D341Med (cell line): ENCODE data around the gene TMEM212.
"Not testable (repeated sequence)": the region's sequence is repeated elsewhere in the genome, so short reads cannot be mapped to it uniquely, and the experiment has no call there.

ENCODE experiments used
- DNase-seq: peaks from one replicate; pipeline ENCODE4 v3.0.0; 2012; ENCODE audit warnings: low spot score

The TMEM212 gene

DNA sequence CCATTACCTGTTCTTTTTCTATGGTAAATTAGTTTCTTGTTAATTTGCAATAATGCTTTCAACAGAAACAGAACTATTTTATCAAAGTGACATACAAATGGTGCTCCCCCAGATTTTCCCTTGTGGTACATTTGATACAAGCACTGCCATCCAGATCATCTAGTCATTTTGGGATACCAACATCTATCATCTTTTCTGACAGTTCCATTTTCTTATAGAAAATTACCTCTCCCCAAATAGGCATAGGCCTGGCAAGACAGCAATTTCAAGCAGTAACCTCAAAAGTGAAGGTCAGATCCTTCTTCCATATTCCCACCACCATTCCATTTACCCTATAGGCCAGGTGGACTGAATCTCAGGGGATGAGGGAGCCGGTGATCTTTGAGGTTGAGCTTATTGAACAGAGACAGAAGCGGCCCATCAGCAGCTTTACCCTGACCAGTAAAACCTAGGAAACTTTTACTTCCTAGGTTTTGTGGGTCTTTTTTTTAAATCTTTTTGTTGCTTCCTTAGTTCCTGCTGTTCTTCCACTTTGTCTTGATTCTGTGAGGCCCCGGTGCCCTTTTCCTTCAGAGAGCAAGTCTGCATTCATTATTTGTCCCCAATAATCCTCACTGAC is 29.8 kb upstream of the TMEM212 start:
- no peak for DNase-seq

DNA sequence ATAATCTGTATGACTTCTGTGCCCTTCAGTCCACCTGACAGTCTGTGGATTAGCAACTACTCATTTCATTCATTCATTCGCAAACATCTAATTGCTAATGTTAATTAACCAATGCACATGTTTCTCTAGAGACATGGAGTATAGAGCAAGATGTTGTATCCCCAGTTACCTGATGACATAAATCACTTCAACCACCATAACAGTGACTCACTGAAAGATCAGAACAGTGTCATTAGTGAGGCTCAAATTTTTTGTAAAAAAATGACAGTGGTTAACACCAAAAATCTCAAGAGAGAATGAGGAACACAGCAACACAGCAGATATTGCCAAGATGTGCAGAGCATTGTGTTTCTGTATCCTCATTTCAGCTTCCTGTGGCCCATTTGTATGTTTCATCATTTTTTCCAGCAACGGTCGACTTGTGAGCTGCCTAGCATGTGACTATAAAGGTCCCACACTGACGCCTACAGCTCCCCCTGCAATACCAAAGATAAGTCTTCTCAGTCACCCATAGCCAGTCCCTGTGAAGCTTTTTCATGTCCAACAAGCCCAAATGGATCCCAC is 29.2 kb upstream of the TMEM212 start:
- no peak for DNase-seq

DNA sequence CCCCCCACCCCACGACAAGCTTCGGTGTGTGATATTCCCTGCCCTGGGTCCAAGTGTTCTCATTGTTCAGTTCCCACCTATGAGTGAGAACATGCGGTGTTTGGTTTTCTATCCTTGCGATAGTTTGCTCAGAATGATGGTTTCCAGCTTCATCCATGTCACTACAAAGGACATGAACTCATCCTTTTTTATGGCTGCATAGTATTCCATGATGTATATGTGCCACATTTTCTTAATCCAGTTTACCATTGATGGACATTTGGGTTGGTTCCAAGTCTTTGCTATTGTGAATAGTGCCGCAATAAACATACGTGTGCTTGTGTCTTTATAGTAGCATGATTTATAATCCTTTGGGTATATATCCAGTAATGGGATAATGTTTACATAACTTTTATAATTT is 28.5 kb upstream of the TMEM212 start:
- DNase-seq, result not testable (repeated sequence)

DNA sequence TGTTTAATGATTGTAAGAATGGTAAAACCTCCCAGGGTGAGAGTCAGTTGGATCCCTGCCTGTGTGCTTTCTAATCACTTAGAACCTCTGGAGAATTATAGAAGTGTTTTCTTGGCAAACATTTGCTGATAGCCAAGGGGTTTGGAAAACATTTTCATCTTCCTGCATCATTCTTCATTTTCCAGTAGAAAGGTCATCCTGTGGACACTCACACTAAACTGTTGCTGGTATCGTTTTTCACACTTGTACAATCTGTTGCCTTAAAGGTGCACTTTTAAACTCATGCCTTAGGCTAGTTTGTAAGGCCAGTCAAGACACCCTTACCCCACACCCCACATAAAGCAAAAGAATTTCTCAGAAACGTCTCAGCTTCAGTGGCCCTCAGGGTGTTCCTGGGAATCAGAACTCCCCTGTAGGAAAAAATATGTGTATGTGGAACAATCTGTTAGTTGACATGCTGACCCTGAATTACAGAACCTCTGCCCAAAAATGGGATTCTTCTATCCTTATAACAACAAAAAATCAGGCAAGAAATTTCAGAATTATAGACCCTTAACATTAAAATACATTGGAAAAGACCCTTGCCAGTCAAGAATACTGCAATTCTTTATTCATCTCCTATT is 27.1 kb upstream of the TMEM212 start:
- DNase-seq, result no peak

DNA sequence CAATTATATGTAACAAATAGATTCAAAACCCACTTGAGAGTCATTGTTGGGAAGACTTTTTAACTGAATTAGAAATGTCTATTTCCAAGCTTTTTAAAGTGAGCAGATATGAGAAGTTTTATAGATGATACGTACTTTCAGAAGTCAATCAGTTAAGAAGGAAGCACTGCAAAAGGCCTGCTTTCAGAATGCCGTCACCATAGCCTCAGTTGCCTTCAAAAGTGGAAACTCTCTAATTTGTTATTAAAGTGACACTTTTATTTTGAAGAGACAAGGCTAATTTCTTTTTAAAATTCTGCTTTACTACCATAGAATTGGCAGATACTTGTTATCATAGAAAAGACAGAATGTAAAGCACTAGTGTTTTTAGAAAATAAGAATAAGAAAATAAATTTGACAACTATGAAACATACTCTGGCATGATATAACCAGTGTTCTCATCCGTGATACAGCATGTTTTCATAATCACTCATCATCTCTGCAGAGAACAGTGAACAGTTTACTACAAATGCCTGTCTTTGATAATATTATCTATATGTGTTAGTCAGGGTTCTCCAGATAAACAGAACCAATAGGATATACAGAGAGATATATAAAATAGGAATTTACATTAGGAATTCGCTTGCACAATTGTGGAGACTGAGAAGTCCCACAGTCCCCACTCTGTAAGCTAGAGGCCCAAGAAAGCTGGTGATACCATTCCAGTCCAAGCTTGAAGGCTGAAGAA is 25.9 kb upstream of the TMEM212 start:
- DNase-seq, result no peak

DNA sequence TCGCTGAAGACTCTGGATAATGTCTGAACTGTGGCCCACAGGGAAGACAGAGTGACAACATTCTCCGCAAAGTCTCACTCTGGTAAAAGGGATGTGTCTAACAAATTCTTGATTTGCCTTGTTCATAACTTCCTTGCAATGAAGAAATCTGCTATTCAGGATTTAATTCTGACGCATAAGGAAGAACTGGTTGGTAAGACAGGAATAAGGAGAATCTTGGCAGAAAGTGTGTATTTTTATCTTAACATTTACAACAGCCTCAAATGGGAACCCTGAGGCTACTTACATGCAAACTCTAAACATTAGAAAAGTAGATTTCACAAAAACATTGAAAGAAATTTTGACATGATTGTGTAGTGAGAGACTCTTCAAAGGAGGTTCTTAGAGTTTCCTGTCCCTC is 22.1 kb upstream of the TMEM212 start:
- no peak for DNase-seq

DNA sequence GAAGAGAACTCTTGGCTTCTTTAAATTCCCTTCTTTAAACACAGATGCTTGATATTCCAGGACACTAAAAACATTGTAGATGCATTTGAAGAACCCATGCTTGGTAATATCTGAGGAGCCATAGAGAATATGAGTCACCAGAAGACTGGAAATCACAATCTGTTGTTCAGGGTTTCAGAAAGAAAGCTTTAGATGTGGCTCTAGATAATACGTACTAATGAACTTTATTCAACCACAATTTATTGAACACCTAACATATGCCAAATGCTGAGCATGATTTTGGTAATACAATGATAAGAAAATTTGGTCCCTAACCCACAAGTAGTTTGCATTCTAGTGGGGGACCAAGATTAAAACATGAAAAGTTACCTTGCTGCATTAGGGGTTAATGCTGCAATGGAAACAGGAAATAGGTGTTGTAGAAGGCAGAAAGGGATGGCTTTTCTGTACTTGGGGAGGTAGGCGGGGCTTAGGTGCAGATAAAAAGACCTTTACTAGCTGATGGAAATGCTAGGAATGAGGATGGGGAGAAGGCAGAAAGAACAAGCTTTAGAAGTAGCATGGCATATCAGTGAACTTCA is 21.3 kb upstream of the TMEM212 start:
- no peak for DNase-seq

DNA sequence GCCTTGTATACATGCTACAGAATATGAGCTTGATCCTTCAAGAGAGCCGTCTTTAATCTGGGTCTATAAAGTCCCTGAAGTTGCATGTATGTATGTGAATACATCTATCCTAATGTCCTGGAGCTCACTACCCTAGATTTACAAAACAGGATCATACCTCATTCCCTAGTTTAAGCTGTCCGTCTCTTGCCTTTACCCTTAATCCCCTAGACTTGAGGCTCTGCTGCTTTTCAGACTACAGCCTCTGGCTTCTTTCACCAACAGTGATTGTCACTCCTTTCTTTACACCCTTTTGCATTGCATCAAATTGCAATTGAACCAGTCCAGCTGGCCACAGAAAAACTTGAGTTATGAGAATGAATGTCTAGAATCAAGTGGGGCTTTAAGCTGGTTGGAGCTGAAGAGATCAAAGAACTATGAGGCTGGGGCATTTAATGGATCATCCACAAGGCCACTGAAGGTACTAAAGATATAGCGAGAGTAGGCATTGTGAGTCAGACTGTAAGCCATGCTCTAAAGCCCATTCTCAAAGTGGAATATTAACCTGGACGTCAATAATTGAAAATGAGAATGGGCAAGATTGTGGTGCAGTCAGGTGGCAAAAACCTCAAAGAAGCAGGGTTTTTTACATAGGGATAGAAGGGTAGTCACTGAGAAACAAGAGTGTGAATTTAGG is 20.6 kb upstream of the TMEM212 start:
- no peak for DNase-seq

DNA sequence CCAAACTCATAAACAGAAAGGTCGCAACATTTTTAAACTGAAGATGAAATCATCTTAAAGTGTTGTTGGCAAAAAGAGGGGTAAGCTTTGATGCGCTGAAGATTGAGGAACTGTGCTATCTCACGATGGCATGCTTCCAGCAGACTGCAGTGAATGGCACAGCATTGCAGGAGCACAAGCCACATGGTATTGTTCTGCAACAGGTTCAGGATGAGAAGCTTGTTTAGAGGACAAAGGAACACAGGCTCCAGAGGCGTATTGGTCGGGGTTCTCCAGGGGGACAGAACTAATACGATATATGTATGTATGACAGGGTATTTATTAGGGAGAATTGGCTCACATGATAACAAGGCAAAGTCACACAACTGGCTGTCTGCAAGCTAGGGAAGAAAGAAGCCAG is 19.0 kb upstream of the TMEM212 start:
- DNase-seq, result no peak

DNA sequence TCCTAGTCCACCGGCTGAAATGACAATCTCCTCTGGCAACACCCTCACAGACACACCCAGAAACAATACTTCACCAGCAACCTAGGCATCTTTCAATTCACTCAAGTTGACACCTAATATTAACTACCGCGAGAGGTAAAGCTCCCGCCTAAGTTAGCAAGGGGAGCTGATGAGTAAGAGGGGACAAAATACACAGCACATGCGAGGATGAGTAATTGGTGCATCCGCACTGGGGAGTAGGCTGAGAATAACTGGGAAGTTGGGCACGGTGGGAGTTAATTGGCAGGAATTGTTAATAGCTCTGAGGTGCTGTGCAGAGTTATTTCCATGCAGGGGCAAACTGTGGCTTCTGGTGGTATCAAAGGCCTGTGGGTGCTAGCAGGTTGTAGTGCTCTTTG is 18.3 kb upstream of the TMEM212 start:
- DNase-seq, result no peak

DNA sequence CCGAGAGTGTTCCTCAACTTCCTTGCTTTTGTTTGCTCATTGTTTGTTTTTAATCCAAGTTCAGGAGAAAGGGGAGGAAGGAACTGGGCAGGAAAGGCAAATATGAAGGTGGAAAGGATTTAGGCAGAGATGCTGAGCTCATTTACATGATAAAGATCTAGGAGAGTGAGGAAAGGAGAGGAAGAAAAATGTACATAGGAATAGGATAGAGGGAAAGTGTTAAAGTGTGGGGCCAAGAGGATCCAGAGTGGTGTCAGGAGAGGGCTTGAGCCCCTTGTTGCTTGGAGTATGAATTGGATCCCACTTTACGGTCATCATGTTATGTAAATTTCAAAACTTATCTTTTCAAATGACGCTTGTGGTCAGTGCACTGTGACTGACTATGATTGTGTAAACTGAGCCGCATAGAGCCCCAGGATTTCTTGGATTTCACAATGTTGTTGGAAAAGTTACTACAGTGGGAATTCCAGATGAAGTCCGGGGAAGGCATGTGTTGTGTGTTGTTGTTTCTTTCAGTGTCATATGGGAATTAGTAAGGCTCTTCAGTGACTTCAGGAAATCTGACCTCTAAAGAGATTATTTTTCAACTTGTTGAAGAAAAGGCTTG is 17.8 kb upstream of the TMEM212 start:
- no peak for DNase-seq

DNA sequence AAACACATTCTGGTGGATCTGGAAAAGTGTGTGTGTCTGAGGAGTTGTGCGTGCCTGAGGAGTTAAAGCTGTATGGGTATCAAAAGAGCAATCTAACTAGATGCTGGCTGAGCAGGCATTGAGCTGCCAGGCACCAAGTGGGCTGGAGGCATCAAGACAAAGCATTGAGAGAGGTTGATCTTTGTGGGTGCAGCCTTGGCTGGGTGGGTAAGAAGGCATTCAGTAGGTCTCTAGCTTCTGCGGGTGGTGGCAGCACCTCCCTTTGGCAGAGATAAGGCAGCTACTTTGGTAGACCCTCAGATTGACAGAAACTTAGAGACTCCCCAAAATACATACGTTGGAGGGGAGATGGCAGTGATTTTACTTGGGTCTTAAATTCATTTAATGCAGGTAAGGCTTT is 15.8 kb upstream of the TMEM212 start:
- DNase-seq, result no peak

DNA sequence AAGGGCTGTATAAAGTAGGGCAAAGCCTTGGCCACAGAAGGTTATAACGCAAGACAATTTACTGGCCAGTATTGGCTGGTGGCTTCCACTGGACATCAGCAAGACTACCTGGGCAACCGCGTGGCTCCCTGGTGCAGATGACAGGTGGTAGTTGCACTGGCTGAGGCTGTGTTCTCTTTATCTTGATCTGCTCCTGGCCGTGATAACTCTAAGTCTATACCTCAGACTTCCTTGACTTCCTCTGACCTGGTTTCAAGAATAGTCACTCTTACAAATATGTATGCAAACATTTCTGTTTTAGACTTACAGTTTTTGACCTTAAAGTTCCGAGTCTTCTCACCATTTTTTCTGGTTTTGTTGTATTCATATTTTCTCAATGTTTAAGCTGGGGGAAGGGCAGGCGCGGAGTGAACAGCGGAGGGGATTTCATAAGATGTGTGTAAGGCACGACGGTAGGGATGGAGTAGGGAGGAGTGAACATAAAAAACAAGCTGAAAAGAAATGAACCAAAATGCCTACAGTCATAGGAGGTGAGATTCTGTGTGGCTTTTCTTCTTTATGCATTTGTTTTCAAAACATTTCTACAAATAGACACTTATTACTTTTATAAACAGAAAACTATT is 15.2 kb upstream of the TMEM212 start:
- DNase-seq, result no peak

DNA sequence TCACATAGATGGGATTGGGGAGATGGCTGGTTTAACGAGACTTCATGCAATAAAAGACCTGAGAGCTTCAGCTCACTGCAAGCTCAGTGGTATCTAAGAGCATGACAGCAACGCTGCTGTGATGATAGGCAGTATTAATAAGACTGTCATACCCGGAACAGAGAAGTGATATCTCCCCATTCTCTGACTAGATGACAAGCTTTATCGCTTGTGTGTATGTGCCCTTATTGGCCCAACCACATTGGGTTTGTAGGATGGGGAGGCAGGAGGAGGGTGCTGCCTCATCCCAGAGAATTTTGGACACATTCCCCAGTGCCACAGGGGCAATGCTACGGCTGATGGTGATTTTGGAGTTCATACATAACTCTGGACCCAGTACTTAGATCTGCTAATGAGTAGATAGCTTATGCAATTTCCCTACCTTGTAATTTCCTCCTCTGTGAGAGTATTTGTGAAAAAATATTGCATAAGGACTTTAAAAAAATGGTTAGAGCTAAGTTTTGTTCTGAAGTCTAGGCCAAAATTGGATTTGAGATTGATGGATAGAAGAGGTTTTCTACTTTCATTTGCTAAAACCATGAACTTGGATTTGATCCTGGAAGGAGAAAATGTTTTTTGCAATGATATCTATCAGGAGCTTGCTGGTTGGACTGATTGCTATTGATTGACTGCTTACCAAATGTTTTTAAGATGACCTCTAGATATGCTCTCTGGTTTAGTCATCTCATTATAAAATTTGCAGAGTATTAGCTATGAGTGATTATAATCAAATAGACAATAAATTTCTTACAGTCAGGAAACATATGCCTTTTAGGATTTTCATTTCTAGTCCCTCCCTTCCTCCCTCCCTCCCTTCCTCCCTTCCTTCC is 14.0 kb upstream of the TMEM212 start:
- no peak for DNase-seq

DNA sequence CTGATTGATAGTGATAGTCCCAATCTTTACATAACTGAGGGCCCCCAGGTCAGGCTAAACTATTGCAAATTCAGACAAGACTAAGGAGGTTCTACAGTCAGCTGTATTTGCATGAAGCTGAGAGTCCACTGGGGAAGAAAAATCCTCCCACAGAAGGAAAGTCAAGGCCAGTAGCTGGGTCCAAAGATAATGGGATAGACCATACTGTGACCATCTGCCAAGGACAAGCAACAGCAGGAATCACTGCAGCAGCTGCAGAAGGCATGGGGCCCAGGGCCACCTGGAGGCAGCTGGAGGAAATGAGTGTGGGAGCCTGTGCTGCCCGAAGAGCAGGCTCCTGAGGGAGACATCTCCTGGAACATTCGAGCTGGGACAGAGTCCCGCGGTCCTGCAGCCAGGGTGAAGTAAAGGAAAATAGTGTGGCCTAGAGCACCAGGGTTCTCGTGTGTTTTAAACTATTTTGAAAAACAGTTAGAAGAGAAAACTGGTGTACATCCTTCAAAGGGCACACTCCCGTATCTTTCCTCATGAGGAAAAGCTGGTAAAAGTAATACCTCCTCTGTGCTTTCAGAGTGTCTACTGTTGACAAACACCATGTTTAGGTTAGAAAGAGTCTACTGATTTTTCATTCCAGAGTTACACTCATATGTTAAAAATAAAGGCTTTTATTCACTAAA is 13.2 kb upstream of the TMEM212 start:
- DNase-seq, result peak; percentile 65

DNA sequence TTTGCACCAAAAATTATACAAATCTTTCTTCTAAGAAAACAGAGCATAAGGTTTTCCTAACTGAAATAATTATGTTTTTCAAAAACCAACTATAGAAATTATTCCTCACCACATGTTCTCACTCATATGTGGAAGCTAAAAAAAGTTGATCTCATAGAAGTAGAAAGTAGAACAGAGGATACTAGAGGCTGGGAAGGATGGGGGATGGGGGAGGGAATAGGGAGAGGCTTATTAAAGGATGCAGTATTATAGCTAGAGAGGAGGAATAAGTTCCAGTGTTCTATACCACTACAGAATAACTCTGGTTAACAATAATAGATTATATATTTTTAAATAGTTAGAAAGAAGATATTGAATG is 12.7 kb upstream of the TMEM212 start:
- no peak for DNase-seq

DNA sequence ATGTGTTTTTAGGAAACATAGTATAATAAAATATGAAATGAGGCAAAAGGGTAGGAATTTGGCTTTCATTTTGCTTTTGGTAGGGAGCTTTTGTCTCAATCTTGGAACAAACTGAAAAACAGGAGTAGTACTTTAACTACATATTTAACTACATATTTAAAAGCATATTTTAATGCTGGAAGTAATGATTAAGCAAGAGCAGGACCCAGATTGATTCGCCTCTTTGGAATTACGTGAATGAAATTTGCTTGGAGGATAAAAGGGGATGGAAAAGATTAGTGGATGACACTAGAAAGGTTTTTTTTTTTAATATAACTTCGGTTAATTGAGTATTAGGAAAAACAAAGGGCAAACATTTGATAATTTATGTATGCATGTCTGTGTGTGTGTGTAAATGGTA is 11.2 kb upstream of the TMEM212 start:
- no peak for DNase-seq

DNA sequence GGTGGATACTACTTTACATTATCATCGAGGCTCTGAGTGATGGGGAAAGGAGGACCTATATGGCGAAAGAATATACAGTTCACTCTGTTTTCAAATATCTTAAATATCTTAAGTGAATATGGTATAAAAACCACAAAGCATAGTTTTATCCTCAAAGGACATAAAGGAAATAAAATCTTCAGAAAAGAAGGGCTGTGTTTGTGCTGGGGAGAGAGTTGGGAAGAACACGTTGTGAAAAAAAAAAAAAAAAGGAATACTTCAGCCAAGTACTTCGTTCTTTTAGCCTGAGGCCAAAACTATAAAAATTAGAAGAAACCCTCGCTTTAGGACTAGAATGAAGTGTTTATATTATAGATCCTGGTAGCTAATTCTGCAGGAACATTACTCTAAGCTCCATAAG is 10.2 kb upstream of the TMEM212 start:
- DNase-seq, result no peak

DNA sequence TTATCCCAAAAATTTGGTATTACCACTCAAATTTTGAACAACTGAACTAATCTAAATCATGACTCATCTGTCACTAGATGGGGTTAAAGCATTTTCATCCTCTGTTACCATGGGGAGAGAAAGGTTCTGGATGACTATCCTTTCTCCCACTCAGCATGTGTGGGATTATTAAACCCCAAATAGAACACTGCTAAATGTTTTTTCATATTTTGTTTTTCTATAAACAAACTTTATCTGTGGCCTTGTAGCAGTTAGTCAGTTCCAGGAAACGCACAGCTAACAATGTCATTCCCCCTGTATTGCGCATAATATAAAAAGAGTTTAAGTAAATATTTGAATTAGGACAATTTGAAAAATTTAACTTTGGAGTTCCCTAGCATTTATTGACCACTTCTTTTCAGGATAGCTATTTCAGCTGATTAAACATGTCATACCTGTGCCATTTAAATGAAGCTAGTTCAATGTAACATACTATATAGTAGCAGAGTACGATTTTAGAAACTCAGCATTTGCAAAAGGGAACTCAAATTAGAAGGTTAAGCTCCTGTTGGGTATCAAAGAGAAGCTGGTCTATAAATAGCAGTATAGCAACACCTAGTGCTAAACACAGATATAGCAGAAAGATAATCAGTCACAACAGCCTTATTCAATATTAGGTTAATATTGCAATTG is 9.2 kb upstream of the TMEM212 start:
- no peak for DNase-seq

DNA sequence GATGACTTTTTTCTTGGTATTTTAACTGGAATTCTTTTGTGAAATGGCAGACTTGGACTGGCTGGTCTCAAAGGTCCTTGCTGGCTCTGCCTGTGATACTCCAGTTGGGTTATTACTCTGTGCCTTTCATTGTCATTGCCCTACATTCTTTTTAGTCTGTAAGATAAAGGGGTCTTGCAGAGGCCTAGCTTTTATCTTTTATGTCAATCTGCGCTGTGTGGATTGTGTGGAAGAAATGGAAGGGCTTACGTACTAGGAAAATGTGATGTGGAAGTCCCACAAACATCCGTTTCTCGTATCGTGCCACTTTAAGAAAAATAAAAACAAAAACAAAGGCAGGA is 8.7 kb upstream of the TMEM212 start:
- DNase-seq, result no peak
